ENCODE results near the gene MSLN. TPM values are rescaled to one million over a fixed set of nuclear protein-coding genes. Genes with fewer than 3 reads are reported as not detected.

The MSLN gene
- total and polyA plus RNA-seq, 2 donors (not counting 3 experiments of a cell fraction or from before 2014, with no cell fraction given) = not detected

DNA sequence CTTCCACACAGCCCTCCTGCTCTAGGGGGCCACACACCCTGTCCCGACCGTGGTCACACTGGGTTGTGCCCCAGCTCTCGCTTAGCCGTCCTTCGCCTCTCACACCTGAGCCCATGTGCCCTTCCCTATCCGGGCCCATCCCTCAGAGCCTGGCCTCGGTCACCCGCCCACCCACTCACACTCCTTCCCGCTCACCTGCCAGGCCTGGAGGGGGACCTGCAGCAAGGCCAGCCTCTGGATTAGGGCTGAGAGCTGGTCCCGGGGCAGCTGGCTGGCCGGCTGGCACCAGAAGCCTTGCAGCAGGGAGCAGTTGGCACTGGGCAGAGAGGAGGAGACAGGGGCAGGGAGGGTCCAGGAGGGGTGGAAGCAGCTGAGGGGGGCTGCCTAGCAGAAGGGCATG, 17.9 kb downstream of the MSLN start:
- intact Hi-C loops (cut with micrococcal nuclease) (no loop called here), dilution Hi-C loops (cut with MboI; ENCODE audit: extremely low pct_ligation_motif_present, low sequenced_read_pairs) (no loop called here)
- DNase-seq (ENCODE audit: low read depth, low spot score) (no peak), FAIRE-seq (no peak)
- Histone ChIP-seq H3K9me1 (replicated peaks; ENCODE audit: control insufficient read depth, extremely low read depth, insufficient read depth, low read length) (no peaks in the 10 kb centered on the region), H3K9ac (replicated peaks; ENCODE audit: extremely low read depth, insufficient read depth, low read length) (no peak overlapping the region), H3K4me2 (ENCODE audit: insufficient read depth, low read length) (no peak overlapping the region), H3K4me3 (replicated peaks in 1 of 3; ENCODE audit: insufficient read depth in 1 of 3, low read depth in 1 of 3, low read length in 3 of 3) (no peak overlapping the region), H2AFZ (ENCODE audit: low read depth, low read length) (no peak overlapping the region), H4K20me1 (replicated peaks; ENCODE audit: control insufficient read depth, extremely low read depth, insufficient read depth, low read length) (no peaks in the 10 kb centered on the region), H3K4me1 (ENCODE audit: control insufficient read depth, extremely low read depth, insufficient read depth, low read length) (no peaks in the 10 kb centered on the region), H3K36me3 (ENCODE audit: control insufficient read depth in 2 of 2, extremely low read depth in 1 of 2, insufficient read depth in 2 of 2, low read length in 2 of 2) (no peaks in the 10 kb centered on the region), H3K27ac (ENCODE audit: insufficient read depth, low read depth, low read length) (no peak overlapping the region), H3K9me3 (replicated peaks; ENCODE audit: control insufficient read depth, insufficient read depth, low read length) (no peaks in the 10 kb centered on the region), H3K79me2 (ENCODE audit: control insufficient read depth, insufficient read depth, low read length) (no peaks in the 10 kb centered on the region), H3K27me3 (ENCODE audit: control insufficient read depth in 2 of 2, insufficient read depth in 2 of 2, low read length in 2 of 2) (no peaks in the 10 kb centered on the region)
- TF ChIP-seq GATA2 (IDR thresholded peaks at IDR 0.05; ENCODE audit: insufficient read depth, insufficient read length, low read depth, low read length) (no peak), EZH2 (IDR thresholded peaks at IDR 0.05; ENCODE audit: borderline replicate concordance, low read depth, low read length, severe bottlenecking) (no peak), JUN (IDR thresholded peaks at IDR 0.05; ENCODE audit: borderline replicate concordance, insufficient read depth, insufficient read length, low read depth) (no peak), POLR2A (IDR thresholded peaks at IDR 0.05; ENCODE audit: low read depth, low read length) (no peak), MYC (IDR thresholded peaks at IDR 0.05; ENCODE audit: low read depth, low read length) (no peak), FOS (IDR thresholded peaks at IDR 0.05; ENCODE audit: borderline replicate concordance, insufficient read depth, low read length) (no peak), POLR2AphosphoS5 (IDR thresholded peaks at IDR 0.05; ENCODE audit: insufficient read depth, low read depth, low read length) (no peak)
- TF ChIP-seq, protein P1, sequence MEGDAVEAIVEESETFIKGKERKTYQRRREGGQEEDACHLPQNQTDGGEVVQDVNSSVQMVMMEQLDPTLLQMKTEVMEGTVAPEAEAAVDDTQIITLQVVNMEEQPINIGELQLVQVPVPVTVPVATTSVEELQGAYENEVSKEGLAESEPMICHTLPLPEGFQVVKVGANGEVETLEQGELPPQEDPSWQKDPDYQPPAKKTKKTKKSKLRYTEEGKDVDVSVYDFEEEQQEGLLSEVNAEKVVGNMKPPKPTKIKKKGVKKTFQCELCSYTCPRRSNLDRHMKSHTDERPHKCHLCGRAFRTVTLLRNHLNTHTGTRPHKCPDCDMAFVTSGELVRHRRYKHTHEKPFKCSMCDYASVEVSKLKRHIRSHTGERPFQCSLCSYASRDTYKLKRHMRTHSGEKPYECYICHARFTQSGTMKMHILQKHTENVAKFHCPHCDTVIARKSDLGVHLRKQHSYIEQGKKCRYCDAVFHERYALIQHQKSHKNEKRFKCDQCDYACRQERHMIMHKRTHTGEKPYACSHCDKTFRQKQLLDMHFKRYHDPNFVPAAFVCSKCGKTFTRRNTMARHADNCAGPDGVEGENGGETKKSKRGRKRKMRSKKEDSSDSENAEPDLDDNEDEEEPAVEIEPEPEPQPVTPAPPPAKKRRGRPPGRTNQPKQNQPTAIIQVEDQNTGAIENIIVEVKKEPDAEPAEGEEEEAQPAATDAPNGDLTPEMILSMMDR (IDR thresholded peaks at IDR 0.05; ENCODE audit: extremely low read depth in 1 of 2, insufficient read depth in 1 of 2, low read depth in 1 of 2, low read length in 2 of 2) = no peak
- TF ChIP-seq, protein P2, sequence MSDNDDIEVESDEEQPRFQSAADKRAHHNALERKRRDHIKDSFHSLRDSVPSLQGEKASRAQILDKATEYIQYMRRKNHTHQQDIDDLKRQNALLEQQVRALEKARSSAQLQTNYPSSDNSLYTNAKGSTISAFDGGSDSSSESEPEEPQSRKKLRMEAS (IDR thresholded peaks at IDR 0.05; ENCODE audit: insufficient read depth, insufficient read length) = no peak
- BruUV-seq (replicated peaks) = no TSS peak
- ChIA-PET CTCF (no interaction called here), POLR2A (no interaction called here)

All from endothelial cell of umbilical vein (primary cell).